ENCODE measurements around the gene NPSR1.

DNA sequence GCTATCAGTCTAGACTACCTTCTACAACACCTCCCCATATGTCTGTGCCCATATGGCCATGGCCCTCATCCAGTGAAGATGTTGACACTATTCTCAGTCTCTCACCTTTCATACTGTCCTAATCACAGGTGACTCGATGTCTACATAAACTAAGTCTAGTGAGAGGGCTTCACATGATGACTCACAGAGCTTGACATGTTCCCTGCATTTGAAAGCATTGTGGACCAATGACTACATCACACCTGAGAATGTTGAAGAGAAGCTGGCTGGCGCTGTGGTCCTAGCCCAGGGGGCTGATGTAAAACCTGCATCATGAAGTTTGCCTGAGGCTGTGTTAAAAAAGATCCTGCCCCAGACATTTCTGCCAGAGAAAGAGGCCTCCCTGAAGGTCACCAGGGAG, 167.2 kb downstream of the NPSR1 start:
- TF ChIP-seq CTCF (IDR thresholded peaks at IDR 0.05; ENCODE audit: poor library complexity) (no peak), EZH2 (IDR thresholded peaks at IDR 0.05; ENCODE audit: borderline replicate concordance) (no peak)

Measured in hepatocyte (in vitro differentiated cells).